Colonic mucosa (tissue), 4 donors: Measurements from ENCODE around the gene MUC5B. TPM values are rescaled to one million over a fixed set of nuclear protein-coding genes. Genes with fewer than 3 reads are reported as not detected.

Experiments
- DNase-seq: peaks from one replicate; pipeline ENCODE4 v3.0.0-alpha.2; 2020
- H3K27ac ChIP-seq: fragments of 200-600 bp; one replicate; pipeline ENCODE4 v1.8.0; 2021
- H3K27me3 ChIP-seq: fragments of 200-600 bp; one replicate; pipeline ENCODE4 v1.8.0; 2021
- H3K36me3 ChIP-seq: fragments of 200-600 bp; one replicate; pipeline ENCODE4 v1.8.0; 2021
- H3K4me1 ChIP-seq: fragments of 200-600 bp; one replicate; pipeline ENCODE4 v1.8.0; 2021; ENCODE audit warnings: mild to moderate bottlenecking
- H3K4me3 ChIP-seq: fragments of 200-600 bp; one replicate; pipeline ENCODE4 v1.8.0; 2021
- H3K9ac ChIP-seq, 2 donors: one replicate each; pipeline ENCODE4 v1.7.0; 2013; ENCODE audit warnings: control low read depth in 2 of 2, low read depth in 2 of 2, low read length in 2 of 2
- H3K9me3 ChIP-seq: fragments of 200-600 bp; one replicate; pipeline ENCODE4 v1.8.0; 2021
- CTCF ChIP-seq: fragments of 200-600 bp; IDR thresholded peaks from one replicate; pipeline ENCODE4 v1.8.0; 2022; ENCODE audit warnings: antibody characterized with exemption, mild to moderate bottlenecking
- intact Hi-C: fragments of 100-400 bp; cut with DNase I; formaldehyde crosslinking; loops from one replicate; pipeline ENCODE4 v1.14.1; 2022
- total RNA-seq, 2 donors: library from RNA; stranded (reverse); fragmentation: NEBNext Ultra II Directional in 1 of 2; extraction: Animal tissue kit (Norgen Biotek cat#: 25700) in 1 of 2; gene quantifications; one replicate each; pipeline ENCODE4 v1.2.1, GENCODE V29; 2021
- donor health status: healthy.
- donor health status: DM: no; HTN: no; CAD: no.
- donor health status: DM: no; HTN: no; CAD: no.

The MUC5B gene
- total RNA-seq, 2 donors from 2014 or later, result 285 to 655 TPM

- no peak for TF ChIP-seq CTCF
- intact Hi-C loops, result no loop called here
- Histone ChIP-seq H3K27me3 (no peaks in the 10 kb centered on the region), H3K4me1 (no peaks in the 10 kb centered on the region), H3K9me3 (no peaks in the 10 kb centered on the region), H3K36me3 (no peaks in the 10 kb centered on the region), H3K9ac (no peak overlapping the region), H3K4me3 (no peak overlapping the region), H3K27ac (no peak overlapping the region)
- no peak for DNase-seq
Measured at GRCh38 chr11:1271927-1272326, 49.1 kb downstream of the MUC5B start.

GRCh38 chr11:1272531-1272930 is 49.7 kb downstream of the MUC5B start:
- TF ChIP-seq CTCF, result no peak
- no peak for DNase-seq
- Histone ChIP-seq H3K4me3 (no peak overlapping the region), H3K4me1 (no peaks in the 10 kb centered on the region), H3K27me3 (no peaks in the 10 kb centered on the region), H3K9ac (no peak overlapping the region), H3K36me3 (no peaks in the 10 kb centered on the region), H3K27ac (no peak overlapping the region), H3K9me3 (no peaks in the 10 kb centered on the region)
- intact Hi-C loops, result no loop called here

- Histone ChIP-seq H3K36me3 (no peaks in the 10 kb centered on the region), H3K4me3 (no peak overlapping the region), H3K4me1 (no peaks in the 10 kb centered on the region), H3K9me3 (no peaks in the 10 kb centered on the region), H3K27me3 (no peaks in the 10 kb centered on the region), H3K27ac (no peak overlapping the region), H3K9ac (no peak overlapping the region)
- intact Hi-C loops, result no loop called here
- no peak for TF ChIP-seq CTCF
- DNase-seq, result no peak
Measured at GRCh38 chr11:1274501-1274900, 51.6 kb downstream of the MUC5B start.

GRCh38 chr11:1275021-1275420 is 52.2 kb downstream of the MUC5B start:
- no peaks in the 10 kb centered on the region for H3K36me3 ChIP-seq
- H3K9me3 ChIP-seq, result no peaks in the 10 kb centered on the region
- TF ChIP-seq CTCF, result no peak
- H3K27ac ChIP-seq, result no peak overlapping the region
- no peaks in the 10 kb centered on the region for H3K4me1 ChIP-seq
- no peak overlapping the region for H3K9ac ChIP-seq
- intact Hi-C loops, result no loop called here
- H3K4me3 ChIP-seq, result no peak overlapping the region
- no peak for DNase-seq
- H3K27me3 ChIP-seq, result no peaks in the 10 kb centered on the region

- Histone ChIP-seq H3K27ac (no peak overlapping the region), H3K9ac (no peak overlapping the region), H3K27me3 (no peaks in the 10 kb centered on the region), H3K9me3 (no peaks in the 10 kb centered on the region), H3K4me1 (no peaks in the 10 kb centered on the region), H3K36me3 (no peaks in the 10 kb centered on the region), H3K4me3 (no peak overlapping the region)
- DNase-seq, result no peak
- no peak for TF ChIP-seq CTCF
- intact Hi-C loops, result no loop called here
Measured at GRCh38 chr11:1276041-1276790, 53.4 kb downstream of the MUC5B start.
